GM23248 (cell line): ENCODE measurements around the gene RORB. TPM values are rescaled to one million over a fixed set of nuclear protein-coding genes. Genes with fewer than 3 reads are reported as not detected.

ENCODE experiments used
- DNase-seq: peaks from one replicate; pipeline ENCODE4 v3.0.0-alpha.2; 2015
- H2AFZ ChIP-seq: fragments of 200-600 bp; sonication (generic); 2 replicates; pipeline ENCODE4 v1.6.1; 2016; ENCODE audit warnings: antibody characterized with exemption
- H3F3A ChIP-seq: fragments of 200-600 bp; sonication (generic); 2 replicates; pipeline ENCODE4 v1.6.1; 2016; ENCODE audit warnings: mild to moderate bottlenecking, antibody characterized with exemption, mixed run types; ENCODE audit not compliant: insufficient read depth
- H3K27ac ChIP-seq: fragments of 200-600 bp; sonication (generic); 2 replicates; pipeline ENCODE4 v1.5.1; 2016; ENCODE audit warnings: mild to moderate bottlenecking
- H3K27me3 ChIP-seq: fragments of 200-600 bp; sonication (generic); replicated peaks from 2 replicates; pipeline ENCODE4 v1.6.1; 2016; ENCODE audit warnings: mild to moderate bottlenecking; ENCODE audit not compliant: insufficient read depth
- H3K36me3 ChIP-seq: fragments of 200-600 bp; sonication (generic); 2 replicates; pipeline ENCODE4 v1.6.1; 2016; ENCODE audit warnings: low read depth, mild to moderate bottlenecking
- H3K4me1 ChIP-seq: fragments of 200-600 bp; sonication (generic); 2 replicates; pipeline ENCODE4 v1.6.1; 2016; ENCODE audit warnings: mild to moderate bottlenecking; ENCODE audit not compliant: insufficient read depth
- H3K4me2 ChIP-seq: fragments of 200-600 bp; sonication (generic); one replicate; pipeline ENCODE4 v1.6.1; 2016; ENCODE audit warnings: mild to moderate bottlenecking; ENCODE audit not compliant: unreplicated experiment
- H3K4me3 ChIP-seq: fragments of 200-600 bp; sonication (generic); 2 replicates; pipeline ENCODE4 v1.5.1; 2016; ENCODE audit warnings: mild to moderate bottlenecking
- H3K79me2 ChIP-seq: fragments of 200-600 bp; sonication (generic); 2 replicates; pipeline ENCODE4 v1.6.1; 2016; ENCODE audit warnings: mild to moderate bottlenecking; ENCODE audit not compliant: insufficient read depth
- H3K9ac ChIP-seq: fragments of 200-600 bp; sonication (generic); 2 replicates; pipeline ENCODE4 v1.6.1; 2016; ENCODE audit warnings: mild to moderate bottlenecking
- H3K9me2 ChIP-seq: fragments of 200-600 bp; sonication (generic); 2 replicates; pipeline ENCODE4 v1.6.1; 2016; ENCODE audit warnings: mixed run types, mild to moderate bottlenecking, moderate library complexity; ENCODE audit not compliant: insufficient read depth
- H3K9me3 ChIP-seq: fragments of 200-600 bp; sonication (generic); one replicate; pipeline ENCODE4 v1.6.1; 2017; ENCODE audit warnings: low read depth
- H4K20me1 ChIP-seq: fragments of 200-600 bp; sonication (generic); 2 replicates; pipeline ENCODE4 v1.6.0; 2016; ENCODE audit not compliant: insufficient read depth
- EZH2 ChIP-seq: fragments of 200-600 bp; sonication (generic); IDR thresholded peaks from 2 replicates; pipeline ENCODE4 v1.6.1; 2018; ENCODE audit warnings: antibody characterized with exemption, mild to moderate bottlenecking; ENCODE audit not compliant: insufficient read depth, poor library complexity, severe bottlenecking
- EZH2phosphoT487 ChIP-seq: fragments of 200-600 bp; sonication (generic); IDR thresholded peaks from 2 replicates; pipeline ENCODE4 v1.6.1; 2018; ENCODE audit warnings: antibody characterized with exemption, moderate library complexity, mild to moderate bottlenecking, low read depth; ENCODE audit not compliant: insufficient read depth
- WGBS, 2 experiments: methylation state at CpG; one replicate each; pipeline ENCODE4 v1.1.6; 2015 to 2017; ENCODE audit warnings: low lambda C conversion rate in 2 of 2, low coverage in 1 of 2; ENCODE audit errors: missing lambda C conversion rate in 2 of 2; 5-methylcytosine and 5-hydroxymethylcytosine counted together
- in situ Hi-C: fragments of 300-500 bp; cut with MboI; formaldehyde crosslinking; loops from 2 replicates; pipeline ENCODE4 v1.15.0; 2020
- polyA plus RNA-seq: library from polyadenylated mRNA; unstranded; fragments of >200 nt; fragmentation: Nextera tagmentation; extraction: Ambion mirVana; gene quantifications from 2 replicates; pipeline ENCODE4 v1.2.1, GENCODE V29; 2016
- total RNA-seq: library from RNA; depleted of rRNA; stranded (reverse); fragments of >200 nt; shearing (Covaris generic); gene quantifications from 2 replicates; pipeline ENCODE4 v1.2.3, GENCODE V29; 2014

The RORB gene
- total and polyA plus RNA-seq, 2 experiments from 2014 or later = not detected

- Histone ChIP-seq H3K4me3 (no peak overlapping the region), H3K36me3 (no peaks in the 10 kb centered on the region), H3K9me3 (no peaks in the 10 kb centered on the region), H3K4me1 (no peaks in the 10 kb centered on the region), H3K9ac (no peak overlapping the region), H3F3A (no peaks in the 10 kb centered on the region), H3K27ac (no peak overlapping the region), H4K20me1 (no peaks in the 10 kb centered on the region), H3K27me3 (no peaks in the 10 kb centered on the region), H3K79me2 (no peaks in the 10 kb centered on the region), H3K9me2 (no peaks in the 10 kb centered on the region), H2AFZ (no peak overlapping the region), H3K4me2 (no peak overlapping the region)
- TF ChIP-seq EZH2 (no peak), EZH2phosphoT487 (no peak)
- 53 to 59% methylated on average over 3 of the region's 3 CpGs for WGBS, 2 experiments
- in situ Hi-C loops = no loop called here
- DNase-seq = no peak
Measured at GRCh38 chr9:74598874-74599273, 101.7 kb downstream of the RORB start.

DNA sequence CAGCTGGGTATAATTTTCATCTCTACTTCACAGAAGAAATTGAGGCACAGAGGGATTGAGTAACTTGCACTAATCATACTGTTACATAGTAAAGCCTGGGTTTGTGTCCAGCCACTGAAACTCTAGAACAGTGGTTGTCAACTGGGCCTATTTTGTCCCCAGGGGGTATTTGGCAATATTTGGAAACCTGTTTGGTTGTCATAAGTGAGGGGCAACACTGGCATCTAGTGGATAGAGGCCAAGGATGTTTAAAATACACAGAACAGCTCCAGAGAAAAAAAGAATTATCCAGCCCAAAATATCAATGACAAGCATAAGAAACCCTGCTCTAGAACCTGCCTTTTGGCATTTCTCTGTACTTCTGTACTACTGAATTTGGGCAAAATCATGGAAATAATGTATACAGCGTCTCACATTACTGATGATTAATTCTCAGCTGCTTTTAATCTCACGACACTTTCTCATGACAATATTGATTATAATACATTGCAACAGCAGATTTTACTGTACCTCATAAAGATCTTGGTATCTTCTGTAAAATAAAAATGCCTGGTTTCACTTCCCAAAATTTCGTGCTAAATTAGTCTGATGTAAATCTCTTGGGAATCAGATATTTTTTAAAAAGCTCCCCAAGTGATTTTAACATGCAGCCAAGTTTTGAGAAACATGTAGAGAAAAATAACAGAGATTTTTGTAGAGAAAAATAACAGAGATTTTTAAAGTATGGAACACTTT, 112.7 kb downstream of the RORB start:
- Histone ChIP-seq H3K4me2 (no peak overlapping the region), H3K9me2 (no peaks in the 10 kb centered on the region), H3K27me3 (no peaks in the 10 kb centered on the region), H3K79me2 (no peaks in the 10 kb centered on the region), H4K20me1 (no peaks in the 10 kb centered on the region), H3K4me3 (no peak overlapping the region), H3K36me3 (no peaks in the 10 kb centered on the region), H3K9me3 (no peaks in the 10 kb centered on the region), H3F3A (no peaks in the 10 kb centered on the region), H3K9ac (no peak overlapping the region), H3K4me1 (no peaks in the 10 kb centered on the region), H2AFZ (no peak overlapping the region), H3K27ac (no peak overlapping the region)
- DNase-seq = no peak
- 0 to 2% methylated on average over 3 of the region's 3 CpGs for whole genome bisulfite sequencing, 2 experiments
- TF ChIP-seq EZH2phosphoT487 (no peak), EZH2 (no peak)
- in situ Hi-C loops = no loop called here

DNA sequence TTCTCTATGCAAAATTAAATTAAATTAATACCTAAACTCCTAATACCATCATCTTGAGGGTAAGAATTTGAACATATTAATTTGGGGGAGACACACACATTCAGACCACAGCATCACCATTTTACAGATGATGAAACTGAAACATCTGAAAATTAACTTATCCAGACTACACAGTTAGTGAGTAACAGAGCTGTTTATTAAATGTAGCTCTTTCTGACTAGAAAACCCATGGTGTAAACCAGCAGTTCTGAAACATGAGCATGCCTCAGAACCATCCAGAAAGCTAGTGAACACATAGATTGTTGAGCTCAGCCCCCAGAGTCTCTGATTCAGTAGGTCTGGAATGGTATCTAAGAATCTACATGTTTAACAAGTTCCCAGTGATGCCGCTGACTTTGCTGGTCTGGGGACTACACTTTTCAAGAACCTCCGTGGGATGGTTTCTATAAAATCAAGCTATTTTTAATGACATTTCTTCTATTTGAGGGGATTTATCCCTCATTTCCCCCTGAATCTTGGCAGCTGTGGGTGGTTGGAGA, 113.5 kb downstream of the RORB start:
- 74% methylated on average over 2 of the region's 2 CpGs for WGBS, 2 experiments
- no peak overlapping the region for H3K4me3 ChIP-seq
- peak; percentile 1 for DNase-seq
- no peaks in the 10 kb centered on the region for H3K27me3 ChIP-seq
- H3K79me2 ChIP-seq = no peaks in the 10 kb centered on the region
- no peak overlapping the region for H3K9ac ChIP-seq
- no peak overlapping the region for H3K4me2 ChIP-seq
- TF ChIP-seq EZH2 = no peak
- TF ChIP-seq EZH2phosphoT487 = no peak
- no peak overlapping the region for H3K27ac ChIP-seq
- no peak overlapping the region for H2AFZ ChIP-seq
- no peaks in the 10 kb centered on the region for H3K9me3 ChIP-seq
- H3K36me3 ChIP-seq = no peaks in the 10 kb centered on the region
- no peaks in the 10 kb centered on the region for H4K20me1 ChIP-seq
- in situ Hi-C loops = no loop called here
- no peaks in the 10 kb centered on the region for H3K4me1 ChIP-seq
- H3K9me2 ChIP-seq = no peaks in the 10 kb centered on the region
- H3F3A ChIP-seq = no peaks in the 10 kb centered on the region

DNA sequence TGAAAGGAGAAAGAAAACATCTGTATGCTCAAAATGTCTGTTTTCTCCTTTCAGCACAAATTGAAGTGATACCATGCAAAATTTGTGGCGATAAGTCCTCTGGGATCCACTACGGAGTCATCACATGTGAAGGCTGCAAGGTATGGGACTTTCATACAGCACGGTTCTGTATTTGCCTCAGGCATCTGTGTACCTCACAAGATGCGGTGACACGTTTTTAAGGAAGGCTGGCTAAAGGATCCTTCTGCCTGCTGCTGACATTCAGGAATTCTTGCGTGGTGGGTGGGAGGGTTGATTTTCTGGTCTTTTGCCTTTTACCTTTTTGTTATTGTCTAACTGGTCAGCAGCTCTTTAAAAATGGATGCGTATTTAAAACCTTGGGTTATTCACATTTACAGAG, 133.1 kb downstream of the RORB start:
- Histone ChIP-seq H3K27me3 (no peaks in the 10 kb centered on the region), H3K9me2 (no peaks in the 10 kb centered on the region), H2AFZ (no peak overlapping the region), H3K4me1 (no peaks in the 10 kb centered on the region), H3F3A (no peaks in the 10 kb centered on the region), H3K36me3 (no peaks in the 10 kb centered on the region), H3K4me2 (no peak overlapping the region), H3K9me3 (no peaks in the 10 kb centered on the region), H3K79me2 (no peaks in the 10 kb centered on the region), H3K4me3 (no peak overlapping the region), H3K27ac (no peak overlapping the region), H3K9ac (no peak overlapping the region), H4K20me1 (no peaks in the 10 kb centered on the region)
- TF ChIP-seq EZH2phosphoT487 = no peak
- no peak for TF ChIP-seq EZH2
- no peak for DNase-seq
- 66 to 68% methylated on average over 7 of the region's 7 CpGs for WGBS, 2 experiments
- in situ Hi-C loops = loop anchor here (25.0 kb wide), 1 partner anchor 93 kb away; no protein-coding TSS in a partner anchor
